Loucy (cell line): ENCODE results near the gene CACNA1A.

Experiments
- H2AFZ ChIP-seq: fragments of 200-600 bp; sonication (generic); 2 replicates; pipeline ENCODE4 v1.6.0; 2016; ENCODE audit warnings: antibody characterized with exemption, mild to moderate bottlenecking, low read length, moderate library complexity
- H3F3A ChIP-seq: fragments of 200-600 bp; 2 replicates; pipeline ENCODE4 v1.6.0; 2016; ENCODE audit warnings: antibody characterized with exemption, low read depth, mild to moderate bottlenecking
- H3K27me3 ChIP-seq: fragments of 200-600 bp; sonication (generic); 2 replicates; pipeline ENCODE4 v1.6.1; 2014; ENCODE audit warnings: low read length, mild to moderate bottlenecking; ENCODE audit not compliant: insufficient read depth, poor library complexity, severe bottlenecking
- H3K36me3 ChIP-seq: fragments of 200-600 bp; sonication (generic); 2 replicates; pipeline ENCODE4 v1.6.1; 2016; ENCODE audit warnings: low read length; ENCODE audit not compliant: insufficient read depth
- H3K4me1 ChIP-seq: fragments of 200-600 bp; sonication (generic); 2 replicates; pipeline ENCODE4 v1.5.1; 2014; ENCODE audit warnings: low read length, mild to moderate bottlenecking; ENCODE audit not compliant: insufficient read depth, poor library complexity, severe bottlenecking
- H3K4me2 ChIP-seq: fragments of 200-600 bp; sonication (generic); 2 replicates; pipeline ENCODE4 v1.6.0; 2014; ENCODE audit warnings: antibody characterized with exemption, low read length, low read depth, mild to moderate bottlenecking; ENCODE audit not compliant: poor library complexity, severe bottlenecking
- H3K4me3 ChIP-seq: fragments of 200-600 bp; sonication (generic); 2 replicates; pipeline ENCODE4 v1.5.1; 2014; ENCODE audit warnings: low read length, mild to moderate bottlenecking, mixed read lengths; ENCODE audit not compliant: poor library complexity, severe bottlenecking
- H3K79me2 ChIP-seq: fragments of 200-600 bp; sonication (generic); 2 replicates; pipeline ENCODE4 v1.6.1; 2014; ENCODE audit warnings: low read length; ENCODE audit not compliant: insufficient read depth
- H3K9ac ChIP-seq: fragments of 200-600 bp; sonication (generic); 2 replicates; pipeline ENCODE4 v1.6.0; 2014; ENCODE audit warnings: mild to moderate bottlenecking, low read depth, low read length, moderate library complexity; ENCODE audit not compliant: poor library complexity, severe bottlenecking
- H3K9me2 ChIP-seq: fragments of 200-600 bp; sonication (generic); replicated peaks from 2 replicates; pipeline ENCODE4 v1.6.1; 2016; ENCODE audit warnings: low read depth, low read length, mixed read lengths
- H3K9me3 ChIP-seq: fragments of 200-600 bp; sonication (generic); 2 replicates; pipeline ENCODE4 v1.6.1; 2014; ENCODE audit warnings: mild to moderate bottlenecking, antibody characterized with exemption, low read length, low read depth; ENCODE audit not compliant: insufficient read depth
- H4K20me1 ChIP-seq: fragments of 200-600 bp; sonication (generic); 2 replicates; pipeline ENCODE4 v1.6.0; 2014; ENCODE audit warnings: antibody characterized with exemption, low read length, mild to moderate bottlenecking; ENCODE audit not compliant: insufficient read depth, poor library complexity, severe bottlenecking
- CTCF ChIP-seq: fragments of 200-600 bp; sonication (generic); conservative IDR thresholded peaks from 2 replicates; pipeline ENCODE4 v1.5.1; 2014; ENCODE audit warnings: mild to moderate bottlenecking, antibody characterized with exemption, low read length
- EZH2phosphoT487 ChIP-seq: fragments of 200-600 bp; IDR thresholded peaks from 2 replicates; pipeline ENCODE4 v1.6.1; 2018; ENCODE audit warnings: antibody characterized with exemption, mild to moderate bottlenecking, moderate library complexity, borderline replicate concordance

Gene CACNA1A

GRCh38 chr19:13425151-13425550 lies 81.1 kb downstream of the CACNA1A start:
- H3K4me1 ChIP-seq, result no peaks in the 10 kb centered on the region
- H3K9me3 ChIP-seq, result peaks cover 9% of the 10 kb centered on the region; the same call in 1 of the 2 replicates
- no peak overlapping the region for H3K9ac ChIP-seq
- no peak overlapping the region for H3K4me2 ChIP-seq
- H4K20me1 ChIP-seq, result no peaks in the 10 kb centered on the region
- H3K9me2 ChIP-seq, result no peaks in the 10 kb centered on the region
- H3F3A ChIP-seq, result no peaks in the 10 kb centered on the region
- H3K79me2 ChIP-seq, result no peaks in the 10 kb centered on the region
- H3K36me3 ChIP-seq, result no peaks in the 10 kb centered on the region
- H2AFZ ChIP-seq, result no peak overlapping the region
- no peak overlapping the region for H3K4me3 ChIP-seq
- H3K27me3 ChIP-seq, result no peaks in the 10 kb centered on the region
- TF ChIP-seq EZH2phosphoT487 (no peak), CTCF (no peak)

GRCh38 chr19:13420780-13421179 lies 85.5 kb downstream of the CACNA1A start:
- H4K20me1 ChIP-seq, result no peaks in the 10 kb centered on the region
- no peaks in the 10 kb centered on the region for H3F3A ChIP-seq
- H3K4me1 ChIP-seq, result no peaks in the 10 kb centered on the region
- TF ChIP-seq CTCF (no peak), EZH2phosphoT487 (no peak)
- no peaks in the 10 kb centered on the region for H3K79me2 ChIP-seq
- no peak overlapping the region for H3K4me3 ChIP-seq
- H3K36me3 ChIP-seq, result no peaks in the 10 kb centered on the region
- H3K9me2 ChIP-seq, result no peaks in the 10 kb centered on the region
- no peaks in the 10 kb centered on the region for H3K27me3 ChIP-seq
- no peak overlapping the region for H3K4me2 ChIP-seq
- H3K9ac ChIP-seq, result no peak overlapping the region
- no peak overlapping the region for H2AFZ ChIP-seq
- peaks cover 9% of the 10 kb centered on the region; the same call in 1 of the 2 replicates for H3K9me3 ChIP-seq

GRCh38 chr19:13417054-13417453 lies 89.2 kb downstream of the CACNA1A start:
- Histone ChIP-seq H3K9ac (no peak overlapping the region), H3K4me1 (no peaks in the 10 kb centered on the region), H3F3A (no peaks in the 10 kb centered on the region), H3K4me3 (no peak overlapping the region), H3K79me2 (no peaks in the 10 kb centered on the region), H4K20me1 (no peaks in the 10 kb centered on the region), H3K9me2 (no peaks in the 10 kb centered on the region), H2AFZ (no peak overlapping the region), H3K36me3 (no peaks in the 10 kb centered on the region), H3K27me3 (no peaks in the 10 kb centered on the region), H3K9me3 (no peaks in the 10 kb centered on the region), H3K4me2 (no peak overlapping the region)
- TF ChIP-seq CTCF (no peak), EZH2phosphoT487 (no peak)
